SK-N-MC (cell line): ENCODE data around the gene QRFP.

ENCODE experiments used
- EZH2 ChIP-seq: fragments of 200-600 bp; sonication (generic); IDR thresholded peaks from one replicate; pipeline ENCODE4 v1.6.1; 2017; ENCODE audit warnings: antibody characterized with exemption
- POLR2AphosphoS5 ChIP-seq: IDR thresholded peaks from 2 replicates; pipeline ENCODE4 v1.6.1; 2012; ENCODE audit warnings: mild to moderate bottlenecking, low read depth, low read length, borderline replicate concordance

DNA sequence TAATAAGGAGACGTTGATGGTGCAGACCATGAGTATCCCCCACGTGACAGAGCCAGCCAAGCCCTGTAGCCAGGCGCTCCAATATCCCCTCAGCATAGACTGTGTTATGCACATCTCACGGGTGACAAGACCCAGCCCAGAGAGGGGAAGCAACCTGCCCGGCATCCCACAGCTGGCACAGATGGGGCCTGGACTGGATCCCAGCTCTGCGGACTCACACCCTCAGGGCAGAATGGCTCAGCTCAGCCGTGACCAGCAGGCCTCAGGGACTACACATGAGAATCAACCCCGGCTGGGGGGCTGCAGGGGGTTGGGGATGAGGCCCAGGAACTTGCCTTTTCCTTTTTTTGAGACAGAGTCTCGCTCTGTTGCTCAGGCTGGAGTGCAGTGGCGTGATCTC, 30.7 kb upstream of the QRFP start:
- TF ChIP-seq EZH2, result no peak
- no peak for TF ChIP-seq POLR2AphosphoS5
